Hematopoietic multipotent progenitor cell treated with erythropoietin and hydrocortisone succinate and interleukin-3 and kit ligand, for 8 days (in vitro differentiated cells): ENCODE results near the gene ACADSB.

Experiments
- DNase-seq: peaks from one replicate; pipeline ENCODE4 v3.0.0-alpha.2; 2015

The ACADSB gene

GRCh38 chr10:123103944-123104343 lies 95.1 kb downstream of the ACADSB start:
- no peak for DNase-seq
